ENCODE measurements around the gene AGPS. TPM values are rescaled to one million over a fixed set of nuclear protein-coding genes. Genes with fewer than 3 reads are reported as not detected.

The AGPS gene
- polyA plus RNA-seq, 2 of the 4 experiments (the other 2 are of a cell fraction): 49.8 to 62.1 TPM

GRCh38 chr2:177537213-177537612 is 144.6 kb downstream of the AGPS start (continued):
- TF ChIP-seq CTCF (IDR thresholded peaks at IDR 0.05) (no peak), NR3C1 (IDR thresholded peaks at IDR 0.05) (no peak), FOSL2 (IDR thresholded peaks at IDR 0.05) (no peak), FOSL2 (CRISPR knock-in tag; IDR thresholded peaks at IDR 0.05) (no peak), JUN (IDR thresholded peaks at IDR 0.05) (no peak), BHLHE40 (IDR thresholded peaks at IDR 0.05; ENCODE audit: low read depth, low read length) (no peak), FOXS1 (CRISPR knock-in tag; IDR thresholded peaks at IDR 0.05) (no peak)

GRCh38 chr2:177537636-177538035 is 145.1 kb downstream of the AGPS start:
- TF ChIP-seq MAFK (IDR thresholded peaks at IDR 0.05; ENCODE audit: partially characterized antibody) (no peak), CBX2 (IDR thresholded peaks at IDR 0.05; ENCODE audit: borderline replicate concordance, low read depth) (no peak), POLR2A (IDR thresholded peaks at IDR 0.05; ENCODE audit: low read length) (no peak), ELK1 (IDR thresholded peaks at IDR 0.05; ENCODE audit: low read depth, low read length) (no peak)
- no peak overlapping the region for H3K4me2 ChIP-seq
- H3K9me3 ChIP-seq: no peaks in the 10 kb centered on the region
- H3K27ac ChIP-seq: no peak overlapping the region
- 59% methylated on average over 3 of the region's 3 CpGs for WGBS (ENCODE audit: missing lambda C conversion rate)
- ATAC-seq (no peak), FAIRE-seq (no peak), DNase-seq (ENCODE audit: low read depth in 1 of 2, low spot score in 1 of 2) (no peak)
- ChIA-PET POLR2A (no interaction called here), CTCF (no interaction called here)
- no peaks in the 10 kb centered on the region for H3K4me1 ChIP-seq
- no peak overlapping the region for H3K4me3 ChIP-seq

GRCh38 chr2:177538323-177538722 is 145.8 kb downstream of the AGPS start:
- Histone ChIP-seq H3K4me2 (no peak overlapping the region), H3K9me3 (no peaks in the 10 kb centered on the region), H3K27ac (no peak overlapping the region), H3K4me1 (no peaks in the 10 kb centered on the region), H3K4me3 (no peak overlapping the region)
- TF ChIP-seq MYC (IDR thresholded peaks at IDR 0.05; ENCODE audit: borderline replicate concordance, low read length) (no peak), MAZ (IDR thresholded peaks at IDR 0.05; ENCODE audit: borderline replicate concordance, low read depth, low read length) (no peak), USF2 (IDR thresholded peaks at IDR 0.05) (no peak), MAFK (IDR thresholded peaks at IDR 0.05; ENCODE audit: partially characterized antibody) (no peak), POLR2A (IDR thresholded peaks at IDR 0.05; ENCODE audit: low read length) (no peak), E2F6 (IDR thresholded peaks at IDR 0.05; ENCODE audit: borderline replicate concordance, low read depth) (no peak), SREBF2 (IDR thresholded peaks at IDR 0.05) (no peak), FOSL2 (IDR thresholded peaks at IDR 0.05) (no peak), FOSL2 (CRISPR knock-in tag; IDR thresholded peaks at IDR 0.05) (no peak), KDM5A (IDR thresholded peaks at IDR 0.05) (no peak)
- ChIA-PET CTCF (interaction anchor here (0.7 kb wide), 1 partner anchor 62 kb away, joined by 3 read pairs; no protein-coding TSS in a partner anchor), POLR2A (no interaction called here)
- no peak for FAIRE-seq
- no peak for ATAC-seq
- WGBS (ENCODE audit: missing lambda C conversion rate): 81% methylated on average over 3 of the region's 3 CpGs
- no peak for DNase-seq (ENCODE audit: low read depth in 1 of 2, low spot score in 1 of 2)

GRCh38 chr2:177540283-177540682 is 147.7 kb downstream of the AGPS start:
- FAIRE-seq (no peak), DNase-seq (ENCODE audit: low read depth in 1 of 2, low spot score in 1 of 2) (no peak), ATAC-seq (no peak)
- 90% methylated on average over 1 of the region's 1 CpG for WGBS (ENCODE audit: missing lambda C conversion rate)
- no peak for TF ChIP-seq CEBPB (IDR thresholded peaks at IDR 0.05)
- TF ChIP-seq ELK1 (IDR thresholded peaks at IDR 0.05; ENCODE audit: low read depth, low read length): no peak
- no peak for TF ChIP-seq CTCF (IDR thresholded peaks at IDR 0.05)
- no peak for TF ChIP-seq HDAC2 (IDR thresholded peaks at IDR 0.05)
- TF ChIP-seq NFE2L2 (conservative IDR thresholded peaks at IDR 0.05; ENCODE audit: low read length): no peak
- no peak for TF ChIP-seq CHD4 (IDR thresholded peaks at IDR 0.05; ENCODE audit: borderline replicate concordance)
- TF ChIP-seq RARB (CRISPR knock-in tag; IDR thresholded peaks at IDR 0.05): no peak
- no peak for TF ChIP-seq ESRRA (IDR thresholded peaks at IDR 0.05; ENCODE audit: borderline replicate concordance, low read length)
- no peak for TF ChIP-seq NPAS2 (CRISPR knock-in tag; IDR thresholded peaks at IDR 0.05; ENCODE audit: borderline replicate concordance)
- no peak for TF ChIP-seq JUN (IDR thresholded peaks at IDR 0.05)
- no peak for TF ChIP-seq RNF2 (IDR thresholded peaks at IDR 0.05; ENCODE audit: borderline replicate concordance, low read depth)
- no peak for TF ChIP-seq BHLHE40 (IDR thresholded peaks at IDR 0.05; ENCODE audit: low read depth, low read length)
- TF ChIP-seq KDM1A (IDR thresholded peaks at IDR 0.05; ENCODE audit: low read depth): no peak
- Histone ChIP-seq H3K4me2 (no peak overlapping the region), H3K4me3 (no peak overlapping the region), H3K27ac (no peak overlapping the region), H3K9me3 (no peaks in the 10 kb centered on the region), H3K4me1 (no peaks in the 10 kb centered on the region)
- CTCF ChIA-PET: interaction anchor here (1.6 kb wide), 1 partner anchor 10 kb away, joined by 3 read pairs; no protein-coding TSS in a partner anchor
- POLR2A ChIA-PET: no interaction called here
